Measurements from ENCODE around the gene YY1.
"Not testable (repeated sequence)": the region's sequence is repeated elsewhere in the genome, so short reads cannot be mapped to it uniquely, and the experiment has no call there.

Gene YY1

GRCh38 chr14:100306998-100307765 lies 68.2 kb downstream of the YY1 start:
- TF ChIP-seq MAX (IDR thresholded peaks at IDR 0.05; ENCODE audit: low read depth, low read length) (peak; percentile 31; the same call in 1 of the 2 replicates), POLR2A (IDR thresholded peaks at IDR 0.05; ENCODE audit: extremely low read depth, insufficient read length) (no peak), MYC (IDR thresholded peaks at IDR 0.05; ENCODE audit: low read depth, low read length) (peak; percentile 16; the same call in 1 of the 2 replicates), CTCF (IDR thresholded peaks at IDR 0.05; ENCODE audit: low read depth, low read length) (no peak)
- peak; percentile 32 for DNase-seq (ENCODE audit: low read depth)
- peak overlapping the region; percentile 59 for H3K4me3 ChIP-seq (ENCODE audit: low read depth, low read length)

GRCh38 chr14:100307766-100308426 lies 69.0 kb downstream of the YY1 start:
- no peak overlapping the region for H3K4me3 ChIP-seq (ENCODE audit: low read depth, low read length)
- no peak for DNase-seq (ENCODE audit: low read depth)
- TF ChIP-seq MYC (IDR thresholded peaks at IDR 0.05; ENCODE audit: low read depth, low read length) (no peak), POLR2A (IDR thresholded peaks at IDR 0.05; ENCODE audit: extremely low read depth, insufficient read length) (no peak), MAX (IDR thresholded peaks at IDR 0.05; ENCODE audit: low read depth, low read length) (no peak), CTCF (IDR thresholded peaks at IDR 0.05; ENCODE audit: low read depth, low read length) (no peak)

GRCh38 chr14:100308427-100308792 lies 69.5 kb downstream of the YY1 start:
- H3K4me3 ChIP-seq (ENCODE audit: low read depth, low read length); DNase-seq (ENCODE audit: low read depth): not testable (repeated sequence)

GRCh38 chr14:100309028-100309737 lies 70.2 kb downstream of the YY1 start:
- TF ChIP-seq CTCF (IDR thresholded peaks at IDR 0.05; ENCODE audit: low read depth, low read length) (no peak), MAX (IDR thresholded peaks at IDR 0.05; ENCODE audit: low read depth, low read length) (no peak), POLR2A (IDR thresholded peaks at IDR 0.05; ENCODE audit: extremely low read depth, insufficient read length) (no peak), MYC (IDR thresholded peaks at IDR 0.05; ENCODE audit: low read depth, low read length) (no peak)
- no peak for DNase-seq (ENCODE audit: low read depth)
- H3K4me3 ChIP-seq (ENCODE audit: low read depth, low read length) = no peak overlapping the region

GRCh38 chr14:100312110-100312876 lies 73.3 kb downstream of the YY1 start:
- peak; percentile 64 for DNase-seq (ENCODE audit: low read depth)
- not testable (repeated sequence) for H3K4me3 ChIP-seq (ENCODE audit: low read depth, low read length)

GRCh38 chr14:100312877-100313400 lies 74.0 kb downstream of the YY1 start:
- no peak for DNase-seq (ENCODE audit: low read depth)
- no peak overlapping the region for H3K4me3 ChIP-seq (ENCODE audit: low read depth, low read length)
- TF ChIP-seq MAX (IDR thresholded peaks at IDR 0.05; ENCODE audit: low read depth, low read length) (no peak), POLR2A (IDR thresholded peaks at IDR 0.05; ENCODE audit: extremely low read depth, insufficient read length) (no peak), CTCF (IDR thresholded peaks at IDR 0.05; ENCODE audit: low read depth, low read length) (no peak), MYC (IDR thresholded peaks at IDR 0.05; ENCODE audit: low read depth, low read length) (no peak)
